Neural cell (in vitro differentiated cells): Measurements from ENCODE around the gene STRBP. TPM values are rescaled to one million over a fixed set of nuclear protein-coding genes. Genes with fewer than 3 reads are reported as not detected.

Experiments
- H2AFZ ChIP-seq: fragments of 200-600, 300-800 bp; sonication (generic), shearing (Covaris generic); 2 replicates; pipeline ENCODE4 v1.6.0; 2014; ENCODE audit warnings: low read depth, mild to moderate bottlenecking, antibody characterized with exemption, low read length, moderate library complexity
- H3F3A ChIP-seq: fragments of 200-600 bp; shearing (Covaris generic); 2 replicates; pipeline ENCODE4 v1.6.1; 2016; ENCODE audit warnings: mild to moderate bottlenecking, moderate library complexity, mixed read lengths, antibody characterized with exemption, low read length; ENCODE audit not compliant: insufficient read depth, poor library complexity, severe bottlenecking
- H3K27ac ChIP-seq: fragments of 200-600, 300-800 bp; sonication (generic), shearing (Covaris generic); 2 replicates; pipeline ENCODE4 v1.5.1; 2014; ENCODE audit warnings: mild to moderate bottlenecking, low read length, moderate library complexity
- H3K27me3 ChIP-seq: fragments of 300-800, 200-600 bp; sonication (generic), shearing (Covaris generic); 2 replicates; pipeline ENCODE4 v1.6.0; 2014; ENCODE audit warnings: mild to moderate bottlenecking, low read depth, low read length, moderate library complexity; ENCODE audit not compliant: insufficient read depth
- H3K36me3 ChIP-seq: fragments of 300-800, 200-600 bp; sonication (generic), shearing (Covaris generic); 2 replicates; pipeline ENCODE4 v1.5.1; 2014; ENCODE audit warnings: mild to moderate bottlenecking, antibody characterized with exemption, low read length, moderate library complexity; ENCODE audit not compliant: insufficient read depth
- H3K4me2 ChIP-seq: fragments of 300-800, 200-600 bp; sonication (generic), shearing (Covaris generic); 2 replicates; pipeline ENCODE4 v1.6.0; 2014; ENCODE audit warnings: mild to moderate bottlenecking, low read length
- H3K4me3 ChIP-seq: fragments of 300-800, 200-600 bp; sonication (generic), shearing (Covaris generic); 2 replicates; pipeline ENCODE4 v1.5.1; 2014; ENCODE audit warnings: mild to moderate bottlenecking, low read length, moderate library complexity
- H3K79me2 ChIP-seq: fragments of 200-600 bp; shearing (Covaris generic); replicated peaks from 2 replicates; pipeline ENCODE4 v1.6.0; 2014; ENCODE audit warnings: mild to moderate bottlenecking, low read length, moderate library complexity; ENCODE audit not compliant: insufficient read depth
- H3K9ac ChIP-seq: fragments of 300-800, 200-600 bp; sonication (generic), shearing (Covaris generic); 2 replicates; pipeline ENCODE4 v1.6.1; 2016; ENCODE audit warnings: mild to moderate bottlenecking, low read length, mixed read lengths
- H3K9me2 ChIP-seq: fragments of 200-600 bp; shearing (Covaris generic); 2 replicates; pipeline ENCODE4 v1.6.1; 2016; ENCODE audit warnings: mild to moderate bottlenecking, low read length, mixed read lengths; ENCODE audit not compliant: insufficient read depth
- H3K9me3 ChIP-seq: fragments of 200-600, 300-800 bp; sonication (generic), shearing (Covaris generic); 2 replicates; pipeline ENCODE4 v1.6.1; 2016; ENCODE audit warnings: mild to moderate bottlenecking, mixed run types, low read length, moderate library complexity, mixed read lengths
- H4K20me1 ChIP-seq: fragments of 200-600 bp; shearing (Covaris generic); 2 replicates; pipeline ENCODE4 v1.6.1; 2016; ENCODE audit warnings: mild to moderate bottlenecking, mixed run types; ENCODE audit not compliant: insufficient read depth
- CTCF ChIP-seq: fragments of 450-650 bp; IDR thresholded peaks from 2 replicates; pipeline ENCODE4 v1.5.1; 2014; ENCODE audit warnings: antibody characterized with exemption, mild to moderate bottlenecking, moderate library complexity; ENCODE audit not compliant: poor library complexity, severe bottlenecking
- EP300 ChIP-seq: fragments of 450-650 bp; conservative IDR thresholded peaks from 2 replicates; pipeline ENCODE4 v1.6.1; 2014; ENCODE audit warnings: antibody characterized with exemption, mild to moderate bottlenecking, moderate library complexity; ENCODE audit not compliant: poor library complexity, severe bottlenecking
- EZH2 ChIP-seq: fragments of 200-600, 300-800 bp; shearing (Covaris generic), sonication (generic); IDR thresholded peaks from 2 replicates; pipeline ENCODE4 v1.6.1; 2014; ENCODE audit warnings: antibody characterized with exemption, low read length, borderline replicate concordance, mild to moderate bottlenecking; ENCODE audit not compliant: insufficient read depth, poor library complexity, severe bottlenecking
- MXI1 ChIP-seq: fragments of 450-650 bp; conservative IDR thresholded peaks from 2 replicates; pipeline ENCODE4 v1.6.1; 2014; ENCODE audit warnings: antibody characterized with exemption, mild to moderate bottlenecking; ENCODE audit not compliant: poor library complexity, severe bottlenecking
- POLR2AphosphoS5 ChIP-seq: IDR thresholded peaks from 2 replicates; pipeline ENCODE4 v1.6.1; 2012
- RAD21 ChIP-seq: fragments of 450-650 bp; conservative IDR thresholded peaks from 2 replicates; pipeline ENCODE4 v1.6.1; 2014; ENCODE audit warnings: antibody characterized with exemption, mild to moderate bottlenecking, moderate library complexity
- REST ChIP-seq: IDR thresholded peaks from 2 replicates; pipeline ENCODE4 v1.6.1; 2012; ENCODE audit warnings: borderline replicate concordance
- SMC3 ChIP-seq: fragments of 450-650 bp; conservative IDR thresholded peaks from 2 replicates; pipeline ENCODE4 v1.6.1; 2014; ENCODE audit warnings: antibody characterized with exemption, mild to moderate bottlenecking, moderate library complexity; ENCODE audit not compliant: poor library complexity
- TAF1 ChIP-seq: IDR thresholded peaks from 2 replicates; pipeline ENCODE4 v1.6.1; 2012; ENCODE audit warnings: low read depth
- polyA plus RNA-seq: library from polyadenylated mRNA; depleted of rRNA; stranded (reverse); fragments of >200 nt; gene quantifications from 2 replicates; pipeline ENCODE4 v1.2.3, GENCODE V29; 2014

STRBP gene
- polyA plus RNA-seq, 1 donor from 2014 or later = 64.6 TPM

- Histone ChIP-seq H3K27me3 (no peaks in the 10 kb centered on the region), H3K27ac (no peak overlapping the region), H2AFZ (no peak overlapping the region), H3K4me2 (no peak overlapping the region), H4K20me1 (no peaks in the 10 kb centered on the region), H3K79me2 (no peaks in the 10 kb centered on the region), H3K9ac (no peak overlapping the region), H3K9me2 (no peaks in the 10 kb centered on the region), H3K9me3 (no peaks in the 10 kb centered on the region), H3K36me3 (peaks cover 16% of the 10 kb centered on the region), H3F3A (no peaks in the 10 kb centered on the region), H3K4me3 (no peak overlapping the region)
- TF ChIP-seq SMC3 (no peak), CTCF (no peak), TAF1 (no peak), RAD21 (no peak), EZH2 (no peak), POLR2AphosphoS5 (no peak), EP300 (no peak), REST (no peak), MXI1 (no peak)
Measured at GRCh38 chr9:123093141-123093540, 175.2 kb downstream of the STRBP start.

GRCh38 chr9:123091459-123091858 is 176.9 kb downstream of the STRBP start:
- Histone ChIP-seq H3K9me3 (no peaks in the 10 kb centered on the region), H2AFZ (no peak overlapping the region), H3K27me3 (no peaks in the 10 kb centered on the region), H3K27ac (no peak overlapping the region), H3K9me2 (no peaks in the 10 kb centered on the region), H3K79me2 (no peaks in the 10 kb centered on the region), H3K9ac (no peak overlapping the region), H3K4me3 (no peak overlapping the region), H3K4me2 (no peak overlapping the region), H3F3A (no peaks in the 10 kb centered on the region), H4K20me1 (no peaks in the 10 kb centered on the region), H3K36me3 (peaks cover 8% of the 10 kb centered on the region)
- TF ChIP-seq RAD21 (no peak), SMC3 (no peak)

GRCh38 chr9:123090956-123091355 is 177.4 kb downstream of the STRBP start:
- Histone ChIP-seq H3K9ac (no peak overlapping the region), H2AFZ (no peak overlapping the region), H3K79me2 (no peaks in the 10 kb centered on the region), H3K4me2 (no peak overlapping the region), H3K27me3 (no peaks in the 10 kb centered on the region), H3K9me3 (no peaks in the 10 kb centered on the region), H4K20me1 (no peaks in the 10 kb centered on the region), H3K36me3 (peaks cover 8% of the 10 kb centered on the region), H3F3A (no peaks in the 10 kb centered on the region), H3K27ac (no peak overlapping the region), H3K9me2 (no peaks in the 10 kb centered on the region), H3K4me3 (no peak overlapping the region)
- TF ChIP-seq RAD21 = no peak
